Activated CD4-positive, alpha-beta T cell treated with anti-CD3 and anti-CD28 coated beads, Interleukin-2, amount 50 U/mL, for 16 hours (primary cell): ENCODE data around the gene CILP2.

Source experiments
- DNase-seq: peaks from one replicate; pipeline ENCODE4 v3.0.0-alpha.2; 2020

Gene CILP2

DNA sequence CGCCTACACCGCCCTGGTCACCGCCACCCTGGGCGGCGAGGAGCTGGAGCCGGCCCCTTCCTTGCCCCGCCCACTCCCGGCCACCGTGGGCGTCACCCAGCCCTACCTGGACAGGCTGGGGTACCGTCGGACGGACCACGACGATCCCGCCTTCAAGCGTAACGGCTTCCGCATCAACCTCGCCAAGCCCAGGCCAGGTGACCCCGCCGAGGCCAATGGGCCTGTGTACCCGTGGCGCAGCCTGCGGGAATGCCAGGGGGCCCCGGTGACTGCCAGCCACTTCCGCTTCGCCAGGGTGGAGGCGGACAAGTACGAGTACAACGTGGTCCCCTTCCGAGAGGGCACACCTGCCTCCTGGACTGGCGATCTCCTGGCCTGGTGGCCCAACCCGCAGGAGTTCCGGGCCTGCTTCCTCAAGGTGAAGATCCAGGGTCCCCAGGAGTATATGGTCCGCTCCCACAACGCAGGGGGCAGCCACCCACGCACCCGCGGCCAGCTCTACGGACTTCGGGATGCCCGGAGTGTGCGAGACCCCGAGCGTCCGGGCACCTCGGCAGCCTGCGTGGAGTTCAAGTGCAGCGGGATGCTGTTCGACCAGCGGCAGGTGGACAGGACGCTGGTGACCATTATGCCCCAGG is 7.0 kb downstream of the CILP2 start:
- DNase-seq, result no peak

- DNase-seq, result no peak
These were observed 7.6 kb downstream of the CILP2 start for GRCh38 chr19:19545707-19546106.

DNA sequence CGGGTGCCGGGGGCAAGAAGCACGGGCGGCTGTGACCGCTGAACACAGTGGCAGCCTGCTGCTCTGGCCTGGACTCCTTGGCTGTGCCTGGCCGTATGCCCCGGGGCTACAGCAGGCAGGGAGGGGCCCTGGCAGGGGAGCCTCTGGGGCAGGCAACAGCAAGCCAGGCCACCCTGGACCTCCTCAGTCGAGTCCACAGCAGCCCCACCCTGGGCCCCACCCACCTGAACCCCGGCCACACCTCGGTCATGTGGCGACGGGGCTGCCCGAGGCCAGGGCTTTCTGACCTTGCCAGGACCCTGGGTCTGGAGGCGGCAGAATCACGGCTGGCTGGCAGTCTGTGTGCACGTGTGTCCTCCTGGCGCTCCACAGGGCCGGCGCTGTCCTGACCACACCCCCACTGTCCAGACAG is 8.7 kb downstream of the CILP2 start:
- no peak for DNase-seq

DNA sequence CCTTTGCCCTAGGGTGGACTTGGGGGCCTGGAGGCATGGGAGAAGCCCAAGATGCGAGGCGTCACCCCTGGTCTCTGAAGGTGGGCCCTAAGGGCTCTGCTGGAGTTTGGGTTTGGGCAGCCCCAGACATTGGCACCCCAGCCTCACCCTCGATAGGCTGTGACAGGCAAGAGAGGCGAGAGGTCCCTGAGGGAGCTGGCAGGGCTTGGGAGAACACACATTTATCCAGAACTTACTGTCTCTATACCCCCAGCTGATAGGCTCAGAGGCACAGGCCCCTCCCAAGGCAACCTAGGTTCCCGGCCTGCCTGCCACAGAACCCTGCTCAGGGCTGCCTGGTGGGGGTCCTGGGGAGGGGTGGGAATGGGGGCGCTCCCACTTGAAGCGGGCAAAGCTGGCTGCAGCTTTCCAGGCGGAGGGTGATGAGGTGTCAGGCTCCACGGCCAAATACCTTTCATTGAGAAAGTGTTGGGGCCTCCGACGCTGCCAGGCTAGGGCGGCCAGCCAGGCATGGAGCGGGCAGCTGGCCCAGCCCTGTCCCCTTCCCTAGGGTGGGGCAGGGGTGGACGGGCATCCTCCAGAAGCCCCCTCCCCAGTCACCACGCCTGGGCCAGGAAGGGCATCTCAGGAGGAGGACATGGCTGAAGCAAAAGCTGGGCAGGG is 9.7 kb downstream of the CILP2 start:
- DNase-seq, result no peak

DNA sequence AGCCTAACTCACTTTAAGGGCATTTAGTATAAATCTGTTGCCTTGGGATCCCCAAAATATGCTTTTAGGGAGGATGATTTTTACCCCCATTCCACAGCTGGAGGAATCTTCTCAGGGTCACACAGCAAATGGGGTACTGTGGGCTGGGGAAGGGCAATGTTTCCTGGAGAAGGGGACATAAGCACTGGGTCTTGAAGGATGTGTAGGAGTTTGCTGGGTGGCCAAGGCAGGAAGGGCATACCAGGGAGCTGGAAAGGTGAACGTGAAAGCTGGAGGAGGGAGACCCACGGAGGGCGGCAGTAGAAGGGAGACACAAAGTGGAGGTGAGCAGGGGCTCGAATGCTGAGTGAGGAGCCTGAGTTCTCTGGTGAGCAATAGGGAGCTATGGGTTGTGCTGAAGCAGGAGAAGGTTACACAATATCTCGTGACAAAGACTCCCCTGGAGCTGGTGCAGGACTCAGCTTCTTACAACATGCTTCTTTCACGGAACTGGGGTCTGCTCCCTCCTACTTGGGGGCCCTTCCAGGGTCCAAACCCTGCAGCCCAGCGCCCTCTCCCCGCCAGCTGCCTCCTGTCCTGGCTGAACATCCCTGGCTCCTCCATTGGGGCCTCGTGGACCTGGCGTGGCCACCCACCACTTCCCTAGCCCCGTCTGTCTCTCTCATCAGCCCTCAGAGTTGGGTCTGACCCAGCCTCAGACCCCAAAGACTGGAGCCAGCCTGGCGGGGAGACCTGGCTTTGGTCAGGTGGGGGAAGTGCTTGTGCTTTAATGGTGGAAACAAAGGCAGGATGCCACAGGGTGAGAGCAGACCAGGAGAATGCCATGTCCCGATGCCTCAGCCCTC is 11.1 kb downstream of the CILP2 start:
- DNase-seq, result no peak

DNA sequence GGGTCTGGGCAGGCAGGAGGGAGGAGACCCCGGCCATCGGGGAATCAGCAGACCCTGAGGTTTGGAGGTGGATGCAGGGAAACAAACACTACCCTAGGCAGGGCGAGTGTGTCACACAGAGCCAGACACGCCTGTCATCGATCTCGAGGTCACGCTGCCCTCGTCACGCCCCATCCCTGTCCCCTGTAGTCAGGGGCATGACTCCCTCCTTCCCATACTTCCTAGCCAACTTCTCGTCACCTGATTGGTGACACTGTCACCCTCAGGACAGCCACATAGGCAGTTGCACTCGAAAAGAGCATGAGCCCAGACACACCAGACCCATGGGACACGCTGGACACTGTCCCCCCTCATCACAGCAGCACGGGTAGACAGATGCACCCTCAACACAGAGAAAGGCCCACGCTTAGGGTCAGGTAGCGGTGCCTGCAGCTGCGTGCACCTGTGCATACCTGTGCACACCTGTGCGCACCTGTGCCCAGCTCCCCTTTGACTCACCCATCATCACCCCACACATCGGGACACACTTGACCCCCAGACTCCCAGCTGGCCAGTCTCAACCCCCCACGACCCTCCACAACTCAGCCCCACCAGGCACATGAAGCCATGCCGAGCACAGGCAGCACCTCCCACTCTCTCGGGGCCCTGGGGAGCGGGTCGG is 11.9 kb downstream of the CILP2 start:
- DNase-seq, result no peak

DNA sequence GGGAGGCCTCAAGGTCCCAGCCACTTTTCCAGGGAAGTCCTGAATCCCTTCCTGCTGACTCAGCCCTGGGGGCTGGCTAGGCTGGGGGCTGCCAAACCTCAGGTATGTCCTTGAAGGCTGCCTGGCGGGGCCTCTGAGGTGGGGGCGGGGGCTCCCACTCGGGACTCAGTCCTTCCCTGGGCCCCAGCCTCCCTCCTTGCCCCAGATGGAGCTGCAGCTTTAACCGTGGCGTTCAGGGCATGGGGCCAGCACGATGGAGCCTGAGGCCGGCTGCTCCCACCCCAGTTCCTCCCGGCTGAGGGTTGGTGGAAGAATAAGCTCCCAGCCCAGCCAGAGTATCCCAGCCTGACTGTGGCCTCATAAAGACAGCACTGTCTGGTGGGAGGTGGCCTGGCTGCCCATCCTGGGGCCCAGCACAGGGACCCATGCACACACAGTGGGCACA is 12.4 kb downstream of the CILP2 start:
- DNase-seq, result no peak

DNA sequence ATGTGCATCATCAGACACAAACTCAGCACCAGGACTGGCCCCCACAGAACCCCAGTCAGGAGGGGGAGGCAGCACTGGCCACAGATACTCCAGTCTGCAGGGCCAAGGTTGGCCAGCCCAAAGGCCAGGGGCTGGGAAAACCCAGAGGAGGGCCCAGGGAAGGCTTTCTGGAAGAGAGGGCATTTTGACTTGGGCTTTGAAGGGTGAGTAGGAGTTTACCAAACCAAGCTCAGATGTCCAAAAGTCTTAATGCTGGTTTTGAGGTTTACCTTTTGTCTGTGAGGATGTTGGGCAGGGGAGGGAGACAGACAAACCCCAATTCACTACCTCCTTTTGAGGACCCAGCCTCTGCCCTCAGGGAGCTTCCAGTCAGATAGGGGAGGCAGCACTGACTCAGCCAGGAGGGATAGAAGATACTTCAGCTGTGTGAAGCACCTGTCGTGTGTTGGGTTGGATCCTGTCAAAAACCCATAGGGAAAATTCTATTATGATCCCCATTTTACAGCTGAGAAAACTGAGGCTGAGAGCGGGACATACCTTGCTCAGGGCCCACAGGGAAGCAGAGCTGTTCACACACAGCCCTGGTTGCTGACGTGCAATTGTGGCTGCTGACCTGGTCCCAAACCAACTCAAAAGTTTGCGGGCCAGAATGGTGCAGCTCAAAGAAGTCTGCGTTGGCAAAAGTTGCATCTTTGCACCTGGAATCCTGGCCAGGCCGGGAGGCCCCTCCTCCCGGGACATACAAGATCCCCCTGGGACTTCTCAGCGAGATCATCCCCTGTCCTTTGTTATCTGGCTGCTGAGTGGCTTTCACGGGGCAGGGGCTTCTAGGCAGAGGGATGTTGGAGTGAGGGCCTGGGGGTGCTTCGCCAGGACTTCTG is 13.1 kb downstream of the CILP2 start:
- DNase-seq, result no peak

DNA sequence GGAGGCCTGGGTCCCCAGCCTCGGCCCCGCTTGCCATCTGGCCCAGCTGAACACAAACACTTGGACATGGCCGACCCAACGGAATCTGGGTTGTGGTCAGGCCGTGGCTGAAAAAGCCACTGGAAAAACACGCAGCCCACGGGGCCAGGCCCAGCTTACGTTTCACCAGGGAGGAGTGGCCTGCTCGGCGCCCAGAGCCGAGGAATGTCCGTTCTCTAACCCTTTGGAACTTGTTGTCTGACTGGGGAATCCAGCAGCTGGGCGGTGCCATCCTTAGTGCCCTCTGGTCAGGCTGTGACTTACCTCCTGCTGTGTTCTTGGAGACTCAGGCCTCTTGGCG is 13.8 kb downstream of the CILP2 start:
- DNase-seq, result no peak

DNA sequence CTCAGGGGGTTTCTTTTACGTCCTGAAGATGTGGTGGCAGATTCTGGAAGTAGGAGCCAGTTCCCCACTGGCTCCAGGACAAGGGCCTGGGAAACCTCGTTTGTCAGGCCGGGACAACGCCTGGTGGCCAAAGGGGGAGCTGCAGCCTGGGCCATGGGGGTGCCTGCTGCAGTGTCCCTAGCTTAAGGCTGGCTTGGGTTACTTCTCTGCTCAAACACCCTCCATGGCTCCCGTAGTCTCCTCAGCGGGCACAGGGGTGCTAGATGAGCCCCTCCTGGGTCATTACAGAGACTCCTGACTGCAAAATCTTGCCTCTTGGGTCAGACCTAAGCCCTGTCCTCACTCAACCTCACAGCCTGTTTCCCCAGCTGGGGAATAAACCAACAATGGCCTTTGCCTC is 14.7 kb downstream of the CILP2 start:
- no peak for DNase-seq

GRCh38 chr19:19553670-19554069 is 15.6 kb downstream of the CILP2 start:
- DNase-seq, result no peak

DNA sequence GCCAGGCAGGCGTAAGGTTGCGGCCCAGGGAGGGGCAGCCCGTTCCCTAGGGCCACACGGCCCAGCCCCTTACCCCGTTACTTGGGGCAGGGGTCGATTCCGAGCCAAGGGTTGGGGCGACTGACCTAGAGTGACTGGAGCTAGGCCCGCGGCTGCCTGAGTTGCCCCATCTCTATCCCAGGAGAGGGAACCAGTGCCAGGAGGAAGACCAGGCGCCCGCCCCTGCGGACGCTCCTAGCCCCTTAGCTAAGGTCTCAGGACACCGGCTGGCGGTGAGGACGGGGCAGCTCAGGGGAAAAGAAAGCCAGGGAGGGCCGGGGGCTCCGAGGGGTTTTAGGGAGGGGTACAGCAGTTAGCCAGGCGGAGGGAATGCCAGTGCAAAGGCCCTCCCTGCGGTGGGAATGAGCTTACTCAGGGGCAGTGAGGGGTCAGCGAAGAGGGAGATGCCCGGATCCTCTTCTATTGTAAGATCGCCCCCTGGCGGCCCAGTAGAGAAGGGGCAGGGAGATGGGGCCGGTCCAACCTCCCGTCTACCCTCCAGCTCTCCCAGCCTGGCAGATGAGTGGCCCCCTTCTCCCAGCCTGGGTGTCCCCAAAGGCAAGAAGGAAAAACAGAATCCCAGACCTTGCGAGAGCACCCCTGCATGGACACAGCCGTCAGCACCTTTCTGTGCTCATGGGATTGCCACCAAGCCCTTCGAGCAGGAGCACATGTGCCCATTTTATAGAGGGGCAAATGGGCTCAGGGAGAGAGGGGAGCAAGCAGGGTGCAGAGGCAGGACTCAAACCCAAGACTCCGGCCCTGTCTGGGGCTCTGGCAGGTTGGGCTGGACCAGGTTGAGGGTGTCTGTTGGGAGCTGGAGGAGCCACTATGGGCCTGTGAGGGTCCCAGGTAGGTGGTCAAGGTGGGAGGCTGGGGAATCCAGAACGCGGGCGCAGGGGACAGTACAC is 16.3 kb downstream of the CILP2 start:
- DNase-seq, result peak; percentile 65

GRCh38 chr19:19558055-19558454 is 20.0 kb downstream of the CILP2 start:
- DNase-seq, result no peak

DNA sequence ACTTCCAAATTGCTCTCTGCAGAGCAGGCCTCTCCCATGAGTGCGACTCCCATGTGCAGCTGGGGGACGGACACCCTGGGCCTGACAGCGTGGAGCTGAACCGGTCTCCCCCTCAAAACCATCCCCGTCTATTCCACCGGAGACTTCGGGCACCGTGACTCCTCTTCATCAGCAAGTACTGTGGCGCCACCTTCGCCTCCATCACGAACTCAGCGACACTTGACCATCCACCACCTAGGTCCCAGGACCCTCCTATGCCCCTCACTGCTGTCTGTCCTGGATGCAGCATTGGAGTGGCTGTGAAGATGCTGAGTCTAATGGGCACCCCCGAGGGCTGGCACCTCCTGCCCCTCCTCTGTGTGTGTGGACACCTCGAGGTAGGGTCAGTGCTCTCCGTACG is 20.6 kb downstream of the CILP2 start:
- no peak for DNase-seq

DNA sequence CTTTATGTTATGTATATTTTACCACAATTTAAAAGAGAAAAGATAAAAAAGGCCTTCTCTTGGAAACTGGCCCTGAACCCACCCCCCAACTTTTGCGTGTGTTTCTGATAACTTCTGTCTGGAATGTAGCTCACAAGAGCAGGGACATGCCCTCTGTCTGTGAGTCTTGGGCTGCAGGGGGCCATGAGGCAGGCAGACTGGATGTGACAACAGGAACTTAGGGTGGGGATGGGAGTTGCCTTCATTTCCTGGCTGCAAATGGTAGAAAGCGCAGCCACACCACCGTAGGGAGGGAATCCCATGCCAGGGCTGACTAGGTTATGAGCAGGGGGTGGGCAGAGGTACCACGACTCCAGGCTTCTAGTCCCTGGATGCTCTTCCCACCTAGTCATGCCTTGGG is 21.9 kb downstream of the CILP2 start:
- no peak for DNase-seq

DNA sequence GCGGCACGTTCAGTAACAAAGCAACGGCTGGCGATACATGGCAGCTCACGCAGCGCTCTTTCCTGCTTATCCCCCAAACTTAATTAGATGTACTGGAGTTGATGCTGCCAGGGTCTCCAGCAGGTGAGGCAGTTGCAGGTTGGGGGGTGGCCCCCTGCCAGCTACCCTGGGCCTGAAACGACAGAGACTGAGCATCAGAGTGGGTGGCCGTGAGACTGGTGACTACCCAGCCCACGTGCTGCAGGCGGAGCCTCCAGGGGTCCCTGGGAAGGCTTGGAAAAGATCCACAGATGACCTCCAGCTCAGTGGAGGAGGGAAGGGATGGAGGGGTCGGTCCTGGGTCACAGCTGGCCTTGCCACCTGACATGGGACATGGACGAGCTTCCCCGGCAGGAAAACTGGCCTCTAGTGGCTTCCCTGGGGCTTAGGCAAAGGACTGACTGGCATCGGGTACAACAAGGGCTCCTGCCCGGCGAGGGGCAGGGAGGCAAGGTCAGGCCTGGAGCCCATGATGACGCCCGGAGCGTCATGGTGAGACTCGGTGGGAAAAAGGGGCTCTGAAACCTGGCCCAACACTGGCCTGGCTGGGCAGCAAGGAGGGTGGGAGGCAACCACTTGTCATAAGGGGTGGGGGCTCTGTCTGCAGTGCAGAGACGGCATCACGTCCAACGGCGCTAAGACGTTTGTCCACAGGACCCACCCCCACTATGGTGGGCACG is 24.0 kb downstream of the CILP2 start:
- DNase-seq, result no peak

DNA sequence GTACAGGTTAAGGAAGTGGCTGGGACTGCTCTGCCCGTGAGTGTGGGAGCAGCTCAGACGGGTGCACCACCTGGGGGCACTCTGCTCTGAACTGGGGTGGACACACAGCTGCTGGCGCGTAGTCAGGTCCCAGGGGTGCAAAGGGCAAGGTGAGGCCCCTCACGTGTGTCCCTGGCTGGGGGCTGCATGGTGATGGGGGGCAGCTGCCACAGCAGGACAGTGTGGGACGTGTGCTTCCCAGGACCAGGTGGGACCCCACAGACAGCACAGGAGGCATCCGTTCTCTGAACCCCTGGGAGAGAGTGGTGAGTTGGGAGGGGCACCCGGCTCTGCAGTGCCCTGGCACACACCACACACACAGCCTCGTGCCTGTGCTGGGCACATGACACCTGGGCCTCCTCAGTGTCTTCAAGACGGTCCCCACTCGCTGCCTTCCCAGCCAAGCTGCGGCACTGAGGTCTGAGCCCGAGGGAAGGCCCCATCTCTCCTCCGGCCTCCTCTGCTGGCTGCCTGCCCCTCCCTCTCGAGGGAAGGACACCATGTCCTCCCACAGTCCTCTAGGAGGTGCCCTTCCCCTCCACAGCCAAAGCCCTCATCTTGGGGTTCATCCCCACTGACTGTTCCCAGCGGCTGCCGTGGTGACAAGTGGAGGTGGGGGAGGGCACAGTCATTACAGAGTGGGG is 24.7 kb downstream of the CILP2 start:
- no peak for DNase-seq

- no peak for DNase-seq
These were observed 25.3 kb downstream of the CILP2 start for GRCh38 chr19:19563348-19563848.

- no peak for DNase-seq
These were observed 28.2 kb downstream of the CILP2 start for GRCh38 chr19:19566306-19566705.

- no peak for DNase-seq
These were observed 29.3 kb downstream of the CILP2 start for GRCh38 chr19:19567391-19567790.
